CD8-positive, alpha-beta memory T cell (primary cell): ENCODE measurements around the gene SPZ1. TPM values are rescaled to one million over a fixed set of nuclear protein-coding genes. Genes with fewer than 3 reads are reported as not detected.

Source experiments
- CTCF ChIA-PET: fragments of 350-600 bp; sonication (Branson Sonifier 250); formaldehyde crosslinking; loops from one replicate; lab custom pipeline; 2021; ENCODE audit warnings: antibody characterized with exemption; lab: Charles Lee
- POLR2A ChIA-PET: fragments of 350-600 bp; sonication (Branson Sonifier 250); formaldehyde crosslinking; loops from one replicate; lab custom pipeline; 2021; ENCODE audit warnings: antibody characterized with exemption; lab: Charles Lee
- DNase-seq, 5 donors: peaks; one replicate each; pipeline versions ENCODE4 v3.0.0 to v3.0.0-alpha.2; 2020 to 2022; ENCODE audit warnings: mixed read lengths in 1 of 5
- H3K27ac ChIP-seq: one replicate; pipeline ENCODE4 v1.7.0; 2013; ENCODE audit warnings: low read depth, mild to moderate bottlenecking, low read length, moderate library complexity
- H3K27me3 ChIP-seq: 2 replicates; pipeline ENCODE4 v1.7.0; 2013; ENCODE audit warnings: low read length, mild to moderate bottlenecking; ENCODE audit not compliant: insufficient read depth, poor library complexity, severe bottlenecking
- H3K36me3 ChIP-seq: 2 replicates; pipeline ENCODE4 v1.7.0; 2013; ENCODE audit warnings: mild to moderate bottlenecking, low read length, moderate library complexity; ENCODE audit not compliant: insufficient read depth
- H3K4me1 ChIP-seq: 2 replicates; pipeline ENCODE4 v1.7.0; 2013; ENCODE audit warnings: mild to moderate bottlenecking, low read length, moderate library complexity; ENCODE audit not compliant: insufficient read depth
- H3K4me3 ChIP-seq: 2 replicates; pipeline ENCODE4 v1.7.0; 2013; ENCODE audit warnings: mild to moderate bottlenecking, low read length
- H3K9me3 ChIP-seq: 2 replicates; pipeline ENCODE4 v1.7.0; 2013; ENCODE audit warnings: mild to moderate bottlenecking, low read length
- H3K27ac Mint-ChIP-seq, 8 donors: one replicate each; pipeline ENCODE4 v1.8.0; 2020 to 2021; ENCODE audit warnings: mixed read lengths in 8 of 8, mild to moderate bottlenecking in 6 of 8, inconsistent platforms in 3 of 8, moderate library complexity in 3 of 8
- H3K27me3 Mint-ChIP-seq, 2 donors: one replicate each; pipeline ENCODE4 v1.8.0; 2020 to 2021; ENCODE audit warnings: mixed read lengths in 2 of 2, mild to moderate bottlenecking in 1 of 2, moderate library complexity in 1 of 2
- H3K36me3 Mint-ChIP-seq, 3 donors: one replicate each; pipeline ENCODE4 v1.8.0; 2020 to 2021; ENCODE audit warnings: mixed read lengths in 3 of 3, inconsistent platforms in 1 of 3, mild to moderate bottlenecking in 1 of 3
- H3K4me1 Mint-ChIP-seq, 3 donors: one replicate each; pipeline ENCODE4 v1.8.0; 2020 to 2021; ENCODE audit warnings: mixed read lengths in 3 of 3, inconsistent platforms in 1 of 3, mild to moderate bottlenecking in 1 of 3
- H3K4me3 Mint-ChIP-seq, 7 donors: one replicate each; pipeline ENCODE4 v1.8.0; 2020 to 2021; ENCODE audit warnings: mixed read lengths in 7 of 7, mild to moderate bottlenecking in 6 of 7, moderate library complexity in 4 of 7, inconsistent platforms in 2 of 7
- H3K9me3 Mint-ChIP-seq, 5 donors: one replicate each; pipeline ENCODE4 v1.8.0; 2020 to 2022; ENCODE audit warnings: mixed read lengths in 5 of 5, mild to moderate bottlenecking in 3 of 5, moderate library complexity in 2 of 5, inconsistent platforms in 1 of 5
- polyA plus RNA-seq: library from polyadenylated mRNA; unstranded; fragments of 300-500 nt; fragmentation: Illumina TruSeq; gene quantifications from one replicate; pipeline ENCODE4 v1.2.3, GENCODE V29; 2021
- total RNA-seq, 2 experiments: library from RNA; stranded (reverse); gene quantifications; one replicate each; pipeline ENCODE4 v1.2.3, GENCODE V29; 2021

The SPZ1 gene
- total and polyA plus RNA-seq, 3 experiments from 2014 or later = not detected

- no peak for DNase-seq
- H3K9me3 Mint-ChIP-seq = no peaks in the 10 kb centered on the region
- H3K4me3 ChIP-seq = no peak overlapping the region
- H3K27me3 Mint-ChIP-seq = no peaks in the 10 kb centered on the region
- H3K36me3 ChIP-seq = no peaks in the 10 kb centered on the region
- no peaks in the 10 kb centered on the region for H3K27me3 ChIP-seq
- POLR2A ChIA-PET = no interaction called here
- no peak overlapping the region for H3K4me3 Mint-ChIP-seq
- no peak overlapping the region for H3K27ac Mint-ChIP-seq
- CTCF ChIA-PET = no interaction called here
- H3K4me1 Mint-ChIP-seq = no peaks in the 10 kb centered on the region
- H3K4me1 ChIP-seq = no peaks in the 10 kb centered on the region
- no peaks in the 10 kb centered on the region for H3K9me3 ChIP-seq
- no peaks in the 10 kb centered on the region for H3K36me3 Mint-ChIP-seq
- no peak overlapping the region for H3K27ac ChIP-seq
Observed at GRCh38 chr5:80357671-80358070, 37.9 kb downstream of the SPZ1 start.

GRCh38 chr5:80360914-80361444 lies 41.2 kb downstream of the SPZ1 start:
- Mint-ChIP-seq H3K4me3 (no peak overlapping the region), H3K36me3 (no peaks in the 10 kb centered on the region), H3K27ac (no peak overlapping the region), H3K9me3 (peaks cover 0 to 3% (median 0%) of the 10 kb centered on the region in 5 donors), H3K27me3 (peaks cover 5 to 12% of the 10 kb centered on the region in 2 donors), H3K4me1 (no peaks in the 10 kb centered on the region)
- POLR2A ChIA-PET = no interaction called here
- Histone ChIP-seq H3K36me3 (no peaks in the 10 kb centered on the region), H3K27ac (no peak overlapping the region), H3K27me3 (no peaks in the 10 kb centered on the region), H3K4me3 (no peak overlapping the region), H3K9me3 (no peaks in the 10 kb centered on the region), H3K4me1 (no peaks in the 10 kb centered on the region)
- DNase-seq = no peak
- CTCF ChIA-PET = interaction anchor here (0.9 kb wide), 1 partner anchor 15 kb away, joined by 3 read pairs; no protein-coding TSS in a partner anchor

DNA sequence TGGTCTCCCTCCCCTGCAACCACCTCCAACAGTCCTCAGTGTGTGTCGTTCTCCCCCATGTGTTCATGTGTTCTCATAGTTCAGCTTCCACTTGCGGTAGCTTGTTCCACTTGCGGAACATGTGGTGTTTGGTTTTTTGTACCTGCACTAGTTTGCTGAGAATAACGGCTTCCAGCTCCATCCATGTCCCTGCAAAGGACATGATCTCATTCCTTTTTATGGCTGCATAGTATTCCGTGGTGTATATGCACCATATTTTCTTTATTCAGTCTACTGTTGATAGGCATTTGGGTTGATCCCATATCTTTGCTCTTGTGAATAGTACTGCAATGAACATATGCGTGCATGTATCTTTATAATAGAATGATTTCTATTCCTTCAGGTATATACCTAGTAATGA lies 45.1 kb downstream of the SPZ1 start:
- Mint-ChIP-seq H3K27ac (no peak overlapping the region), H3K36me3 (no peaks in the 10 kb centered on the region), H3K4me3 (no peak overlapping the region), H3K4me1 (no peaks in the 10 kb centered on the region), H3K9me3 (peaks cover 0 to 3% (median 0%) of the 10 kb centered on the region in 5 donors), H3K27me3 (peaks cover 5 to 21% of the 10 kb centered on the region in 2 donors)
- H3K4me1 ChIP-seq = no peaks in the 10 kb centered on the region
- no peak overlapping the region for H3K27ac ChIP-seq
- POLR2A ChIA-PET = no interaction called here
- no peaks in the 10 kb centered on the region for H3K27me3 ChIP-seq
- H3K4me3 ChIP-seq = no peak overlapping the region
- DNase-seq = no peak
- no peaks in the 10 kb centered on the region for H3K36me3 ChIP-seq
- CTCF ChIA-PET = no interaction called here
- H3K9me3 ChIP-seq = no peaks in the 10 kb centered on the region

GRCh38 chr5:80368661-80369480 lies 49.1 kb downstream of the SPZ1 start:
- no peaks in the 10 kb centered on the region for H3K27me3 ChIP-seq
- ChIA-PET CTCF (no interaction called here), POLR2A (no interaction called here)
- H3K27ac ChIP-seq = no peak overlapping the region
- no peak overlapping the region for H3K4me3 ChIP-seq
- Mint-ChIP-seq H3K9me3 (peaks cover 0 to 5% (median 0%) of the 10 kb centered on the region in 5 donors), H3K27ac (no peak overlapping the region), H3K4me1 (no peaks in the 10 kb centered on the region), H3K36me3 (peaks cover 0 to 7% (median 0%) of the 10 kb centered on the region in 3 donors), H3K27me3 (peaks cover 10 to 42% of the 10 kb centered on the region in 2 donors), H3K4me3 (no peak overlapping the region)
- H3K9me3 ChIP-seq = no peaks in the 10 kb centered on the region
- H3K36me3 ChIP-seq = no peaks in the 10 kb centered on the region
- no peak for DNase-seq
- H3K4me1 ChIP-seq = no peaks in the 10 kb centered on the region

- Histone ChIP-seq H3K9me3 (no peaks in the 10 kb centered on the region), H3K27ac (no peak overlapping the region), H3K4me3 (no peak overlapping the region), H3K27me3 (no peaks in the 10 kb centered on the region), H3K4me1 (no peaks in the 10 kb centered on the region), H3K36me3 (no peaks in the 10 kb centered on the region)
- ChIA-PET POLR2A (no interaction called here), CTCF (no interaction called here)
- no peak overlapping the region for H3K4me3 Mint-ChIP-seq
- H3K9me3 Mint-ChIP-seq = peaks cover 0 to 5% (median 0%) of the 10 kb centered on the region in 5 donors
- DNase-seq = no peak
- peaks cover 0 to 7% (median 0%) of the 10 kb centered on the region in 3 donors for H3K36me3 Mint-ChIP-seq
- no peaks in the 10 kb centered on the region for H3K4me1 Mint-ChIP-seq
- H3K27me3 Mint-ChIP-seq = peaks cover 10 to 44% of the 10 kb centered on the region in 2 donors
- H3K27ac Mint-ChIP-seq = no peak overlapping the region
Observed at GRCh38 chr5:80369521-80369920, 49.7 kb downstream of the SPZ1 start.

DNA sequence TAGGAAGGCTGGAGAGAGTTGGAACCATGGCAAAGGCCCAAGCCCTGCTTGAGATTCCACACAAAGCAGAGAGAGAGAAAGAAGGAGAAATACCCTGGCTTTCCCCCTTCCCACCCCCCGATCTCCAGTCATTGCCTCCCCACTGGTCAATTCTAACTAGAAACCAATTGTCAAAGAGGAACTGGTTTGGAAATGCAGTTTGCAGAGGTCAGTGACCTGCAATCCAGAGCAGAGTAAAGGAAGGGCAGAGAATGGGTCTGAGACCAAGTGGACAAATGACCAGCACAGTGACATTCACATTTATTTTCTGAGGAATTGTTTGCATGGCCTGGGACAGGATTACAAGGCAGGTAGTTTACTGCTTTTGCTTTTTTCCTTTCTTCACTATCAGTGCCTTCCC lies 50.6 kb downstream of the SPZ1 start:
- Mint-ChIP-seq H3K27ac (no peak overlapping the region), H3K9me3 (peaks cover 0 to 3% (median 0%) of the 10 kb centered on the region in 5 donors), H3K4me1 (no peaks in the 10 kb centered on the region), H3K4me3 (no peak overlapping the region), H3K27me3 (peaks cover 7 to 35% of the 10 kb centered on the region in 2 donors), H3K36me3 (peaks cover 0 to 7% (median 0%) of the 10 kb centered on the region in 3 donors)
- Histone ChIP-seq H3K9me3 (no peaks in the 10 kb centered on the region), H3K4me1 (no peaks in the 10 kb centered on the region), H3K27ac (no peak overlapping the region), H3K4me3 (no peak overlapping the region), H3K27me3 (no peaks in the 10 kb centered on the region), H3K36me3 (no peaks in the 10 kb centered on the region)
- ChIA-PET CTCF (no interaction called here), POLR2A (no interaction called here)
- DNase-seq = no peak

Other genes with a start within 250 kb of the SPZ1 start
- gene SERINC5, start 64.0 kb upstream of the SPZ1 start, total RNA-seq = 10 to 100 TPM; 32.9 to 33.3 TPM
- gene SERINC5, start 64.0 kb upstream of the SPZ1 start, polyA plus RNA-seq = 13.7 TPM
- gene ZFYVE16, start 88.1 kb downstream of the SPZ1 start, total RNA-seq = 10 to 100 TPM; 10.1 to 13.8 TPM
- 5.0 TPM for gene ZFYVE16, start 88.1 kb downstream of the SPZ1 start, polyA plus RNA-seq
- under 1 TPM; 0.18 to 0.24 TPM for gene FAM151B, start 168.1 kb downstream of the SPZ1 start, total RNA-seq
- not detected for gene FAM151B, start 168.1 kb downstream of the SPZ1 start, polyA plus RNA-seq